ENCODE data around the gene FGD2.
A peak's percentile ranks its signal among the peaks of the same experiment; 100 is the strongest.

Gene FGD2

DNA sequence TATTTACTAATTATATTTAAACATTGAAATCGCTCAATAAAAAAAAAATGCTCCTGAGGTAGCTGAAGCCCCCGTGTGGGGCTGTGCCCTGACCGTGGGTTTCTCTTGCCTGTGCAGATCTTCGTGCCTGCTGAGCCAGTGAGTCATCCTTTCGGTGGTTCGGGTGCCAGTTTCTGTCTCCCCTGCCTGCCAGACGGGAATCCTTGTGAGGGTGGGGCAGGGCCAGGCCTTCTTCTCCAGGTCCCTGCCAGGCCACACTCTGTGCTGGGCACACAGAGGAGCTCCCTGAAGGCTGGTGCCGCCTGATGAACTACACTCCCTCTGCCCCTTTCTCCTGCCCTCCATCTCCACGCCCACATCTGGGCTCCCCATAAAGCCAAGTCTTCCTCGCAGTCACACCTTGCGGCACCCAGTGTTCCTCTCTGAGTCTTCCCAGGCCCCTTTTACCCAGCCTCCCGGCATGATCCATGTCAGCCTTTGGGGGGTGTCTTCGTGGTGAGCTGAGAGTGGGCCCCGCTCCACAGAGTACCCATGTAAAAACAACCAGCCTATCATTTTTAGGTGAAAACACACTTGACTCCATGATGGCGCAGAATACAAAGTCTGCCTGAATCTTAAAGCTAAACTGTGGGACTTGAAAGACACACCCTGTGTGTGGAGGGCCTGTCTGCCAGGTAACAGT, 19.3 kb downstream of the FGD2 start:
- H3K4me3 ChIP-seq (ENCODE audit: low read depth, low read length) = no peak overlapping the region
- peak; percentile 37 for DNase-seq (ENCODE audit: low read depth, low spot score)
- no peak for TF ChIP-seq CTCF (IDR thresholded peaks at IDR 0.05; ENCODE audit: low read depth, low read length)
- in situ Hi-C loops (cut with HindIII; ENCODE audit: low sequenced_read_pairs) = no loop called here

DNA sequence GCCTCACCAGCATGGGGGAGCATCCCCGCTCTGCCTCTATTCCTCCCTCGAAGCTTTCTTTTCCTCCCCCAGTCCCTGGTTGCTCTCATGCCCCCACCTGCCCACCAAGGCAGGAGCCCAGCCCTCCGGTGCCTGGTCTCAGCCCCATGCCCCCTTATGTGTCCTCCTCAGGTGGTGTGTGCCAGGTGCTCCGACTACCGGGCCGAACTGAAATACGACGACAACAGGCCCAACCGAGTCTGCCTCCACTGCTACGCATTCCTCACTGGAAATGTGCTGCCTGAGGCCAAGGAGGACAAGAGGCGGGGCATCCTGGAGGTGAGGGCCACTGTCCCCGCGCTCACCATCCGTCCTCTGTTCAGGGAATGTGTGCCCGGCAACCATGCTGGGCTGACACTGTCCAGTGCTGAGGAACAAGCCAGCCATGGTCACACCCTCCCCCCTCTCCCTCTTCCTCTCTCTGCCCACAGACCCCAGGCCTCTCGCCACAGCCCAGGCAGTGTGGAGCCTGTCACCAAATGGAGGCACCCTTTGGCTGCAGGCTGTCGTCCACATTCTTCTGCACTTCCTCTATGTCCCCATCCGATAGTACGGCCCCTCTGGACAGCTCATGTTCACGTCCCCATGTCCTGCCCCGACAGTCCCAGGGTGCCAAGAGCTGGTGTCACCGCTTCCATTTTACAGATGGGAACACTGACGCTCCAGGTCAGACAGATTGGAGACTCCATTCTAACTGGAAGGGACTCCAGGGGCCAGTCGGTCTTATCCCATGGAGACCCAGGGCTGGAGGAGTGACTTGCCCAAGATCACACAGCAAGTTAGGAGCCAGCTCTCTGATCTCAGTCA, 20.4 kb downstream of the FGD2 start:
- in situ Hi-C loops (cut with HindIII; ENCODE audit: low sequenced_read_pairs) = no loop called here
- no peak overlapping the region for H3K4me3 ChIP-seq (ENCODE audit: low read depth, low read length)
- DNase-seq (ENCODE audit: low read depth, low spot score) = no peak
- no peak for TF ChIP-seq CTCF (IDR thresholded peaks at IDR 0.05; ENCODE audit: low read depth, low read length)

DNA sequence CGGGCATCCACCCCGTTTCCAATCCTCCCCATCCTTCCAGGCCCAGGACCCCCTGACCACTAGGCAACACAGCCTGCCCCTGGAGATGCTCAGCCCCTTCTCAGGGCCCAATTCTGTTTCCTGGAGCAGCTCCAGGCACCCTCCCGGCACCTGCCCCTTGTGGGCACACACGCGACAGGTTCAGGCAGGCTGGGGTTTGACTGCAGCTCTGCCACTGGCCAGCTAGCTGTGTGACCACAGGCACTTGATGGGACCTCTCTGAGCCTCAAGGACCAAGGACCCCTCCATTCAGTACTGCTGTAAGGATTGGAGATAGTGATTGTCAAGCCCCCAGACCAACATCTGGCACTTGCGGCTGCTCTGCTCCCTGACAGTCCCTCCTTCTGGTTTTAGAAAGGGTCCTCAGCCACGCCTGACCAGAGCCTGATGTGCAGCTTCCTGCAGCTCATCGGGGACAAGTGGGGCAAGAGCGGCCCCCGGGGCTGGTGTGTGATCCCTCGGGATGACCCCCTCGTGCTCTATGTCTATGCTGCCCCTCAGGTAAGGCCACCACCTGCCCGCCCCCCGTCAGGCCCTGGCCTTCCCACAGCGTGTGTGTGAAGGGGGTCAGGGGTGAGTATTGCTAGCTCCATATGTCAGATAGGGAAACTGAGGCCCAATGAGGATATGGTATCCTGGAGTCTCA, 21.7 kb downstream of the FGD2 start:
- no peak for TF ChIP-seq CTCF (IDR thresholded peaks at IDR 0.05; ENCODE audit: low read depth, low read length)
- in situ Hi-C loops (cut with HindIII; ENCODE audit: low sequenced_read_pairs) = no loop called here
- no peak for DNase-seq (ENCODE audit: low read depth, low spot score)
- H3K4me3 ChIP-seq (ENCODE audit: low read depth, low read length) = no peak overlapping the region

DNA sequence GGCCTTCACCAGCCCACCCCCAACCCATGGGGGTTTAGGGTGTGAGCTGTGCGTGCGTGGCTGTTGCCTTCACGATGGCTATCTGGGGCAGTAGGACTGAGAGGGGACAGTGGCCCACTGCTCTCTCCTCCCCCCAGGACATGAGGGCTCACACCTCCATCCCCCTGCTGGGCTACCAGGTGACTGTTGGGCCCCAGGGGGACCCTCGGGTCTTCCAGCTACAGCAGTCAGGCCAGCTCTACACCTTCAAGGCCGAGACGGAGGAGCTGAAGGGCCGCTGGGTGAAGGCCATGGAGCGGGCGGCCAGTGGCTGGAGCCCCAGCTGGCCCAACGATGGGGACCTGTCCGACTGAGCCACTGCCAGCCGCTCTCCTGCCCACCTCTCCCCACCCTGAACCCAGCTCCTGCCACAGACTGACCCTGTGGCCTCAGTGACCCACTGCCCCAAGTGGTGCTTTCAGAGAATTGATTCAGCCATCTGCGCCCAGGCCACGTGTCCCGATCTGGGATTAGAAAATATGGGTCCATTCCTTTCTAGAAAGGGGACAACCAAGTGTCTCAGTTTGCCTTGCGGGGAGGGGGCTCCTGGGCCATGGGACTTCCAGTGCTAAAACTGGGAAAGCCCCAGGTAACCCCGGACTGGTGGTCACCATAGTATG, 22.5 kb downstream of the FGD2 start:
- no peak for DNase-seq (ENCODE audit: low read depth, low spot score)
- no peak for TF ChIP-seq CTCF (IDR thresholded peaks at IDR 0.05; ENCODE audit: low read depth, low read length)
- in situ Hi-C loops (cut with HindIII; ENCODE audit: low sequenced_read_pairs) = no loop called here
- no peak overlapping the region for H3K4me3 ChIP-seq (ENCODE audit: low read depth, low read length)

DNA sequence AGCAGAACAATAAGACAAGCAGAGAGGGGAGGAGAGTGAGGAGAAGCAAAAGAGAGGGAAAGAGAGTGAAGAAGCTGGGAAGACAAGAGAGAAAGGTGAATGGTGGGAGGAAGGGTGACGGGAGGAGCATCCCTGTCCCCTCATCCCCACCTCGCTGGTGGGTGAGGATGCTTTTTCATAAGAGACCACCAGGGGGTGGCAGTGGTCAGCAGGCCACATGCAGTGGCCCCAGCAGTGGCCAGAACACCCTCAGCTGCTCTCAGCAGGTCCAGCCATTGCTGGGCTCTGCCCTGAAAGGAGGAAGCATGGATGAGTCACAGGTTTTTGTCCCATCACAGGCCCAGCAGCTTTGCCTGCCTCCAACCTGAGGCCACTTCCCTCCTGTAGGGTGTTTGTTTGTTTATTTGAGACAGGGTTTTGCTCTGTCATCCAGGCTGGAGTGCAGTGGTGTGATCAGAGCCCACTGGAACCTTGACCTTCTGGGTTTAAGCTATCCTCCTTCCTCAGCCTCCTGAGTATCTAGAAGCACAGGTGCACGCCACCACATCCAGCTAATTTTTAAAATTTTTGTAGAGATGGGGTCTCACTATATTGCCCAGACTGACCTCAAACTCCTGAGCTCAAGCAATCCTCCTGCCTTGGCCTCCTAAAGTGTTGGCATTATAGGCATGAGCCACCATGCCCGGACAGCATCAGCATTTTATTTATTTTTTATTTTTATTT, 24.0 kb downstream of the FGD2 start:
- TF ChIP-seq CTCF (IDR thresholded peaks at IDR 0.05; ENCODE audit: low read depth, low read length) = peak; percentile 73
- in situ Hi-C loops (cut with HindIII; ENCODE audit: low sequenced_read_pairs) = no loop called here
- H3K4me3 ChIP-seq (ENCODE audit: low read depth, low read length) = no peak overlapping the region
- peak; percentile 79 for DNase-seq (ENCODE audit: low read depth, low spot score)

GRCh38 chr6:37030599-37030998, 25.1 kb downstream of the FGD2 start:
- no peak overlapping the region for H3K4me3 ChIP-seq (ENCODE audit: low read depth, low read length)
- no peak for TF ChIP-seq CTCF (IDR thresholded peaks at IDR 0.05; ENCODE audit: low read depth, low read length)
- DNase-seq (ENCODE audit: low read depth, low spot score) = no peak
- in situ Hi-C loops (cut with HindIII; ENCODE audit: low sequenced_read_pairs) = no loop called here
